HEK293 (cell line): Measurements from ENCODE around the gene MFGE8.
A peak's percentile ranks its signal among the peaks of the same experiment; 100 is the strongest.

ENCODE experiments used
- CTCF ChIA-PET: fragments of 350-600 bp; formaldehyde crosslinking; extraction: SDS; loops from one replicate; lab custom pipeline; 2021; ENCODE audit warnings: antibody characterized with exemption; lab: Yijun Ruan, JAX
- POLR2A ChIA-PET: fragments of 300-600 bp; formaldehyde crosslinking; extraction: SDS; loops from one replicate; lab custom pipeline; 2020; ENCODE audit warnings: antibody characterized with exemption, inconsistent platforms; lab: Yijun Ruan, JAX
- H3K27ac ChIP-seq: fragments of 200-500 bp; sonication (Bioruptor generic); 2 replicates; pipeline ENCODE4 v1.5.1; 2014; ENCODE audit warnings: low read depth, low read length, control low read depth, inconsistent platforms; ENCODE audit errors: extremely low read depth
- H3K36me3 ChIP-seq, 2 experiments: fragments of 200-500 bp in 1 of 2; sonication (Bioruptor generic) in 1 of 2; 1 replicate in 1 of 2; 2 replicates in 1 of 2; pipeline ENCODE4 v1.5.1; 2014 to 2017; ENCODE audit warnings: inconsistent platforms in 2 of 2, low read length in 2 of 2; ENCODE audit not compliant: control insufficient read depth in 2 of 2, insufficient read depth in 1 of 2
- H3K4me1 ChIP-seq: fragments of 200-500 bp; sonication (Bioruptor generic); 2 replicates; pipeline ENCODE4 v1.5.1; 2014; ENCODE audit warnings: mild to moderate bottlenecking, low read length, inconsistent platforms; ENCODE audit not compliant: control insufficient read depth, insufficient read depth
- H3K4me3 ChIP-seq: 2 replicates; pipeline ENCODE4 v1.5.1; 2011; ENCODE audit warnings: low read depth, mild to moderate bottlenecking, control low read depth, low read length, moderate library complexity
- H3K9me3 ChIP-seq: fragments of 200-500 bp; sonication (Bioruptor generic); 2 replicates; pipeline ENCODE4 v1.5.1; 2014; ENCODE audit warnings: low read depth, low read length, inconsistent platforms; ENCODE audit not compliant: control insufficient read depth, insufficient read depth
- GLIS1 ChIP-seq: fragments of 450-650 bp; formaldehyde crosslinking; IDR thresholded peaks from 2 replicates; pipeline ENCODE4 v1.5.1; 2016; ENCODE audit warnings: missing biosample characterization, missing genetic modification characterization
- GLIS2 ChIP-seq: fragments of 450-650 bp; formaldehyde crosslinking; IDR thresholded peaks from 2 replicates; pipeline ENCODE4 v1.5.1; 2016; ENCODE audit warnings: missing biosample characterization, missing genetic modification characterization
- HOXA7 ChIP-seq: sonication (generic); formaldehyde crosslinking; IDR thresholded peaks from 2 replicates; pipeline ENCODE4 v1.8.1; 2022; ENCODE audit warnings: missing genetic modification reagents, borderline replicate concordance
- KLF17 ChIP-seq: fragments of 450-650 bp; formaldehyde crosslinking; IDR thresholded peaks from 2 replicates; pipeline ENCODE4 v1.5.1; 2016; ENCODE audit warnings: missing biosample characterization, missing genetic modification characterization
- PRDM2 ChIP-seq: fragments of 450-650 bp; formaldehyde crosslinking; IDR thresholded peaks from 2 replicates; pipeline ENCODE4 v1.5.1; 2016; ENCODE audit warnings: missing biosample characterization, missing genetic modification characterization, borderline replicate concordance
- ZNF132 ChIP-seq: fragments of 450-650 bp; formaldehyde crosslinking; IDR thresholded peaks from 2 replicates; pipeline ENCODE4 v1.5.1; 2017; ENCODE audit warnings: missing biosample characterization, missing genetic modification characterization, borderline replicate concordance
- ZNF248 ChIP-seq: fragments of 450-650 bp; formaldehyde crosslinking; IDR thresholded peaks from 2 replicates; pipeline ENCODE4 v1.5.1; 2017; ENCODE audit warnings: missing biosample characterization, missing genetic modification characterization
- ZNF292 ChIP-seq: fragments of 450-650 bp; formaldehyde crosslinking; IDR thresholded peaks from 2 replicates; pipeline ENCODE4 v1.5.1; 2016; ENCODE audit warnings: low read depth, missing biosample characterization, missing genetic modification characterization, borderline replicate concordance
- ZNF354C ChIP-seq: fragments of 450-650 bp; formaldehyde crosslinking; IDR thresholded peaks from 2 replicates; pipeline ENCODE4 v1.5.1; 2016; ENCODE audit warnings: missing biosample characterization, missing genetic modification characterization, low read depth, borderline replicate concordance
- ZNF48 ChIP-seq: fragments of 450-650 bp; formaldehyde crosslinking; IDR thresholded peaks from 2 replicates; pipeline ENCODE4 v1.5.1; 2016; ENCODE audit warnings: missing biosample characterization, missing genetic modification characterization
- ZNF510 ChIP-seq: fragments of 450-650 bp; formaldehyde crosslinking; IDR thresholded peaks from 2 replicates; pipeline ENCODE4 v1.5.1; 2018; ENCODE audit warnings: mild to moderate bottlenecking, missing genetic modification characterization, missing biosample characterization; ENCODE audit not compliant: insufficient replicate concordance
- ZNF560 ChIP-seq: fragments of 450-650 bp; formaldehyde crosslinking; IDR thresholded peaks from 2 replicates; pipeline ENCODE4 v1.5.1; 2017; ENCODE audit warnings: missing biosample characterization, missing genetic modification characterization, borderline replicate concordance
- ZNF596 ChIP-seq: fragments of 450-650 bp; IDR thresholded peaks from 2 replicates; pipeline ENCODE4 v1.5.0; 2018; ENCODE audit warnings: missing biosample characterization, mild to moderate bottlenecking, missing genetic modification characterization, moderate library complexity
- ZSCAN5A ChIP-seq: fragments of 450-650 bp; formaldehyde crosslinking; IDR thresholded peaks from 2 replicates; pipeline ENCODE4 v1.5.1; 2016; ENCODE audit warnings: missing biosample characterization, missing genetic modification characterization
- TF ChIP-seq, protein P1 (sequence below): fragments of 450-650 bp; formaldehyde crosslinking; IDR thresholded peaks from 2 replicates; pipeline ENCODE4 v1.5.1; 2016; ENCODE audit warnings: missing biosample characterization, missing genetic modification characterization
- TF ChIP-seq, protein P2 (sequence below): IDR thresholded peaks from 2 replicates; pipeline ENCODE4 v1.6.1; 2011; ENCODE audit warnings: mild to moderate bottlenecking, low read depth, low read length, borderline replicate concordance

MFGE8 gene

GRCh38 chr15:88908123-88908522 lies 5.1 kb downstream of the MFGE8 start:
- H3K4me3 ChIP-seq, result no peak overlapping the region
- H3K36me3 ChIP-seq, result peaks cover 8 to 78% of the 10 kb centered on the region in 2 experiments; a peak in 2 of 3 replicates
- H3K9me3 ChIP-seq, result no peaks in the 10 kb centered on the region
- H3K4me1 ChIP-seq, result peaks cover 6% of the 10 kb centered on the region
- CTCF ChIA-PET, result interaction anchor here (0.5 to 1.0 kb wide), 2 partner anchors 10 to 587 kb away, joined by 3 read pairs; no protein-coding TSS in a partner anchor
- H3K27ac ChIP-seq, result no peak overlapping the region
- POLR2A ChIA-PET, result interaction anchor here (1.1 kb wide), 1 partner anchor 13 kb away, joined by 3 read pairs; the partner anchor contains the start of gene HAPLN3
- TF ChIP-seq GLIS2, result 0 out of 2 replicates have a peak, but pooled peaks have one; percentile 14
- TF ChIP-seq GLIS1, result 0 out of 2 replicates have a peak, but pooled peaks have one; percentile 22
- no peak for TF ChIP-seq HOXA7 (CRISPR knock-in tag)

- Histone ChIP-seq H3K4me1 (peaks cover 4% of the 10 kb centered on the region), H3K27ac (no peak overlapping the region), H3K4me3 (no peak overlapping the region), H3K36me3 (peaks cover 8 to 88% of the 10 kb centered on the region in 2 experiments; a peak in 2 of 3 replicates), H3K9me3 (no peaks in the 10 kb centered on the region)
- POLR2A ChIA-PET, result no interaction called here
- TF ChIP-seq KLF17 (tag by site-specific recombination), result no peak
- no peak for TF ChIP-seq ZNF248
- no peak for TF ChIP-seq ZNF48 (tag by site-specific recombination)
- no peak for TF ChIP-seq ZNF510 (tag by site-specific recombination)
- TF ChIP-seq, protein P1, sequence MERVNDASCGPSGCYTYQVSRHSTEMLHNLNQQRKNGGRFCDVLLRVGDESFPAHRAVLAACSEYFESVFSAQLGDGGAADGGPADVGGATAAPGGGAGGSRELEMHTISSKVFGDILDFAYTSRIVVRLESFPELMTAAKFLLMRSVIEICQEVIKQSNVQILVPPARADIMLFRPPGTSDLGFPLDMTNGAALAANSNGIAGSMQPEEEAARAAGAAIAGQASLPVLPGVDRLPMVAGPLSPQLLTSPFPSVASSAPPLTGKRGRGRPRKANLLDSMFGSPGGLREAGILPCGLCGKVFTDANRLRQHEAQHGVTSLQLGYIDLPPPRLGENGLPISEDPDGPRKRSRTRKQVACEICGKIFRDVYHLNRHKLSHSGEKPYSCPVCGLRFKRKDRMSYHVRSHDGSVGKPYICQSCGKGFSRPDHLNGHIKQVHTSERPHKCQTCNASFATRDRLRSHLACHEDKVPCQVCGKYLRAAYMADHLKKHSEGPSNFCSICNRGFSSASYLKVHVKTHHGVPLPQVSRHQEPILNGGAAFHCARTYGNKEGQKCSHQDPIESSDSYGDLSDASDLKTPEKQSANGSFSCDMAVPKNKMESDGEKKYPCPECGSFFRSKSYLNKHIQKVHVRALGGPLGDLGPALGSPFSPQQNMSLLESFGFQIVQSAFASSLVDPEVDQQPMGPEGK (tag by site-specific recombination), result no peak
- TF ChIP-seq ZSCAN5A (tag by site-specific recombination), result no peak
- no peak for TF ChIP-seq ZNF560 (tag by site-specific recombination)
- no peak for TF ChIP-seq ZNF292 (tag by site-specific recombination)
- CTCF ChIA-PET, result interaction anchor here (0.7 to 5.1 kb wide), 3 partner anchors 28 to 266 kb away, joined by 4 to 56 read pairs (median 22); no protein-coding TSS in a partner anchor
Observed at GRCh38 chr15:88907111-88907510, 6.1 kb downstream of the MFGE8 start.

GRCh38 chr15:88906551-88906950 lies 6.6 kb downstream of the MFGE8 start:
- peaks cover 4% of the 10 kb centered on the region for H3K4me1 ChIP-seq
- CTCF ChIA-PET, result interaction anchor here (0.7 to 5.1 kb wide), 8 partner anchors 10 to 266 kb away, joined by 4 to 65 read pairs (median 22); no protein-coding TSS in a partner anchor
- H3K9me3 ChIP-seq, result no peaks in the 10 kb centered on the region
- H3K4me3 ChIP-seq, result no peak overlapping the region
- H3K36me3 ChIP-seq, result peaks cover 8 to 93% of the 10 kb centered on the region in 2 experiments; a peak in 2 of 3 replicates
- POLR2A ChIA-PET, result no interaction called here
- H3K27ac ChIP-seq, result no peak overlapping the region
- TF ChIP-seq ZNF132 (no peak), GLIS1 (no peak), PRDM2 (no peak), ZNF596 (tag by site-specific recombination) (no peak), ZNF560 (tag by site-specific recombination) (no peak), ZNF354C (no peak)
- TF ChIP-seq, protein P2, sequence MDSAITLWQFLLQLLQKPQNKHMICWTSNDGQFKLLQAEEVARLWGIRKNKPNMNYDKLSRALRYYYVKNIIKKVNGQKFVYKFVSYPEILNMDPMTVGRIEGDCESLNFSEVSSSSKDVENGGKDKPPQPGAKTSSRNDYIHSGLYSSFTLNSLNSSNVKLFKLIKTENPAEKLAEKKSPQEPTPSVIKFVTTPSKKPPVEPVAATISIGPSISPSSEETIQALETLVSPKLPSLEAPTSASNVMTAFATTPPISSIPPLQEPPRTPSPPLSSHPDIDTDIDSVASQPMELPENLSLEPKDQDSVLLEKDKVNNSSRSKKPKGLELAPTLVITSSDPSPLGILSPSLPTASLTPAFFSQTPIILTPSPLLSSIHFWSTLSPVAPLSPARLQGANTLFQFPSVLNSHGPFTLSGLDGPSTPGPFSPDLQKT, result no peak
